NCI-H2081 (cell line): ENCODE measurements around the gene HDLBP.
A peak's percentile ranks its signal among the peaks of the same experiment; 100 is the strongest.

Experiments used
- DNase-seq, 2 experiments: peaks; one replicate each; lab custom pipeline; 2025; lab: John Stamatoyannopoulos, UW

HDLBP gene, protein sequence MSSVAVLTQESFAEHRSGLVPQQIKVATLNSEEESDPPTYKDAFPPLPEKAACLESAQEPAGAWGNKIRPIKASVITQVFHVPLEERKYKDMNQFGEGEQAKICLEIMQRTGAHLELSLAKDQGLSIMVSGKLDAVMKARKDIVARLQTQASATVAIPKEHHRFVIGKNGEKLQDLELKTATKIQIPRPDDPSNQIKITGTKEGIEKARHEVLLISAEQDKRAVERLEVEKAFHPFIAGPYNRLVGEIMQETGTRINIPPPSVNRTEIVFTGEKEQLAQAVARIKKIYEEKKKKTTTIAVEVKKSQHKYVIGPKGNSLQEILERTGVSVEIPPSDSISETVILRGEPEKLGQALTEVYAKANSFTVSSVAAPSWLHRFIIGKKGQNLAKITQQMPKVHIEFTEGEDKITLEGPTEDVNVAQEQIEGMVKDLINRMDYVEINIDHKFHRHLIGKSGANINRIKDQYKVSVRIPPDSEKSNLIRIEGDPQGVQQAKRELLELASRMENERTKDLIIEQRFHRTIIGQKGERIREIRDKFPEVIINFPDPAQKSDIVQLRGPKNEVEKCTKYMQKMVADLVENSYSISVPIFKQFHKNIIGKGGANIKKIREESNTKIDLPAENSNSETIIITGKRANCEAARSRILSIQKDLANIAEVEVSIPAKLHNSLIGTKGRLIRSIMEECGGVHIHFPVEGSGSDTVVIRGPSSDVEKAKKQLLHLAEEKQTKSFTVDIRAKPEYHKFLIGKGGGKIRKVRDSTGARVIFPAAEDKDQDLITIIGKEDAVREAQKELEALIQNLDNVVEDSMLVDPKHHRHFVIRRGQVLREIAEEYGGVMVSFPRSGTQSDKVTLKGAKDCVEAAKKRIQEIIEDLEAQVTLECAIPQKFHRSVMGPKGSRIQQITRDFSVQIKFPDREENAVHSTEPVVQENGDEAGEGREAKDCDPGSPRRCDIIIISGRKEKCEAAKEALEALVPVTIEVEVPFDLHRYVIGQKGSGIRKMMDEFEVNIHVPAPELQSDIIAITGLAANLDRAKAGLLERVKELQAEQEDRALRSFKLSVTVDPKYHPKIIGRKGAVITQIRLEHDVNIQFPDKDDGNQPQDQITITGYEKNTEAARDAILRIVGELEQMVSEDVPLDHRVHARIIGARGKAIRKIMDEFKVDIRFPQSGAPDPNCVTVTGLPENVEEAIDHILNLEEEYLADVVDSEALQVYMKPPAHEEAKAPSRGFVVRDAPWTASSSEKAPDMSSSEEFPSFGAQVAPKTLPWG (N-terminal part only)

DNA sequence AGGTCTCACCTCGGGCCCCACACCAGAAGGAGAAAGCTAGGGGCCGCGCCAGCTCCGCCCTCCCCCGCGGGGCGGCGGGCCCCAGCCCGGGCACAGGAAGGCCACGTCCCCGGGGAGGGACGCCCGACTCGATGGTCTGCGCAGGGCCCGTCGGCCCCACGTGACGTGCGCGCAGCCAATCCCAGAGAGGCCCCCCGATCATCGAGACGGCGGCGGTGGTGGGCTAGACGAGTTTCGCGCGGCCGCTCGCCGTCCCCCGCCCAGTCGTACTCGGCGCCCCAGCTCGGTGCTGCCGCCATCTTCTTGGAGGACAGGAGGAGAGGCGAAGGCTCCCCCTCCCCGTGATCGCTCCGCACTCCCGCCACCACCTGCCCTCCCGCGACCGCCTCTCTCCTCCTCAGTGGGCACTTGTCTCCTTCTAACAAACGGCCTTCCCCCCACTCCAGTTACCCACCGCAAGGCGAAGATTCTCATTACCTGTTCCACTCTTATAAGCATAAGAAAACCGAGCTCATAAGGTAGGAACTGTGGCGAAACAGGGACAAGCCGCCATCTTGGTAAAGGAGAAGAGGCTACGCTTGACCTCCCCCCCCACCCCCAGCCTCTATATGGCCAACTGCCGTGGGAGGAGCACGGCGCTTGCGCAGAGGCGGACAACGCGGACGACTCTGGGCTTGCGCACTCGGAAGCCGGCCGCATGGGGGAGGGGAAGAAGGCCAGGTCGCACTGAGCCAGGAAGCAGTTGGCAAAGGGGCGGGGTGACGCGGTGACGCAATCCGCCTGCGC, at the start of gene HDLBP:
TSS of gene HDLBP (minus strand) at position 580 of the 786 bp plus-strand sequence. CDS start 48,803 bp downstream, outside the sequence.
- peak; percentile 97 to 99 for DNase-seq

DNA sequence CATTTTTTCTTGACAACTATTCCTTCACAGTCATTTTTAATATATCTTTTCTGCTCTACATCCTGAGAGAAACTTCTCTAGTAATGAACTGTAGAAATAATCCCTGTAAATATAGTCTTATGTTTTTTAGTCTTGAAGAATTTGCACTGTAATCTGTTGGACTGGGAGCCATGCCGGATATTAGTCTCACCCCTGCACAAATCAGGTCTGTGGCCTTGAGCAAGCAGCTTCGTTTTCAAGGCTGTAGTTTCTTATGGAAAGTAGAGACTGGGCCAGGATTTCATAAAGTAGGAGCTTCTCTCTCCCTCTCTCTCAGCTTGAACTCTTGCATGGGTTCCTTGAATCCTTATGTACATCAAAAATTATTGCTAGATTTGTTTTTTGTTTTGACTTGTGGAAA, 49.3 kb upstream of the HDLBP start:
- no peak for DNase-seq

DNA sequence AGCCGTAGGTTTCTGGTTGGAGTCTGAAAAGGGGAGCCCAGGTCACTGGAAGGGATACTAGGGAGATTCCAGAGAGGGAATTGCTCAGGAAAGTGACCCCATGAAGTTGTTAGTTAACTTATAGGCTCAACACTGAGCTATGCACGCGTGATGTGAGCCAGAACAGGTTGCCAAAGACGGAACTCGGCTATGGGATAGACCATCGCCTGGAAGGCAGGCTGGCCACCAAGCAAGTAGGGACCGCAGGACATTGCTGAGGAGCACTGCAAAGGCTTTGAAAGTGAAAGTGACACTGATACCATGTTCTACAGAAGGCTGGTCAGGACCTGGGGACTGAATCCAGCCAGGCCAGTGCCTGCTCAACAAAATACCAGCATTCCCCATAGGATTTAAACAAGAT, 48.0 kb upstream of the HDLBP start:
- no peak for DNase-seq

DNA sequence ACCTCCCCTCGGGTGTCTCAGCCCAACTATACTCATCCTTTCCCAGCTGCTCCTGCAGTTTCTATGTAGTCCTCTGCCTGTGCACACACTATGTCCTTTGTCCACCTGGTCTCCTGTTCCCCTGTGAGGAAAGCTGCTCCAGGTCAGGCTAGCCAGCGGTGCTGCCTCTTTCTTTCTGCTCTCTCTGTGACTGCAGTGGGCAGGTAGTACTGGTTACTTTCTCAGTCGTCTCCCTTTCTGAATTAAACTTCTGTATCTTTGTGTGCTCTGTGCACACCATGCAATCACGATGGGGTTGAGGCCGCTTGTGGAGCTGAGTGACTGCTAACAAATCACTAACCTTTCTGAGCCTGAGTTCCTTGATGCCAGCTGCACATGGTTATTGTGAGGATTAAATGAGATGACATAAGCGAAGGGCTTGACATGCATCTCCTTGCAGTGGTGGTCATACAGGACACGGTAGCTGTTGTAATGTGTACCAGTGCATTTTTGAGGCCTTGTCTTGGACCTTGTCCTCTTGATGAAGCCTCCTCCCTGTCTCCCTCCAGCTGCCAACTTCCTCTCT, 44.1 kb upstream of the HDLBP start:
- DNase-seq, result no peak

DNA sequence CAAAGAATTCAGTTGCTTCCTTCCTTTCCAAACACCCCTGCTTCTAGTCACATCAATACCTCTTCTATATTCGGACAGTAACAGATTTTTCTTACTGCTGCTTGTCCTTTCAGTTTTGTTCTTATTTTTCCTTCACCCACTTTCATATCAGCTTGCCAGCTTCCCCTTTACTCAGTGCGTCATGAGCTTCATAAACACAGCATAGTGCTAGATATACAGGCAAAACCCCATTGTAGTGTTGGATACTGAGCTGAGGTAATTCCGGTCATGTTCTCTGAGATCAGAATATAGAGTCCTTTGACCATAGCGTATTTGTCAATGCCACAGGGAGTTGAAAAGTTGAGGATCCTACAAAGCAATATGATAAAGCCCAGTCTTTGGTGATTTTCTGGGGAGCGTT, 43.0 kb upstream of the HDLBP start:
- DNase-seq, result no peak

DNA sequence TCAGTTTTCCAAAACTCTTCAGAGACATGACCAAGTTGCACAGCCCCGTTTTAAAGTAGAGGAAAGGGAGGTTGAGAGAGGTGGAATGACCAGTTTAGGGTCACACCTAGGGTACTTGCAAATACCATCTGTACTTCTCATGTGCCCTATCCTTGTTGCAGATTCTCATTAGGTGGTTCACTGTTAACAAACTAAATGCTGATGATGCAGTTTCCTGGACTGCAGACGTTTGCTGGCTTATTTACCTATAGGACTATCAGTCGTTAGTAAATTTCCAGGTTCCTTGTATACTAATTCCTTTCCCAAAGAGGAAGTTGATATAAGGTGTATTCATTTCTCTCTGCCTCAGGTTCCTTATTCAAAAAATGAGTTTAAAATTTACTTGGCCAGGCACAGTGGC, 42.1 kb upstream of the HDLBP start:
- no peak for DNase-seq

DNA sequence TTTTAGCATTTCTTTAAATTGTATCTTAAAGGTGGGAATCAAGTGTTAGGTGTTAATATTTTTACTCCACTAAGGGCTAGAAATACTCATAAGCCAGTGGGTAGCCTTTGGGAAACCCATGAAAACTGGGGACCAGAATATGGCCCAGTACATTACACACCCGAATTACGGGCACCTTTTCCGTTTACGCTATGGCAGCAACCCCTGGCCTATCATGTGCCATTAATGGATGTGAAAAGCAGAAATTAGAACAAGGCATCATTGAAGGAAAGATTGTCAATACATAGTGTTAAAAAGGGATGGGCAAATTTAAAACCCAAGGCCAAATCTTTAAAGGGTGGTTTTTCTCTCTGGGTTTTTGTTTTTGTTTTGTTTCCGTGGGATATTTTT, 41.4 kb upstream of the HDLBP start:
- DNase-seq, result peak in 1 of 2 experiments; percentile 40

DNA sequence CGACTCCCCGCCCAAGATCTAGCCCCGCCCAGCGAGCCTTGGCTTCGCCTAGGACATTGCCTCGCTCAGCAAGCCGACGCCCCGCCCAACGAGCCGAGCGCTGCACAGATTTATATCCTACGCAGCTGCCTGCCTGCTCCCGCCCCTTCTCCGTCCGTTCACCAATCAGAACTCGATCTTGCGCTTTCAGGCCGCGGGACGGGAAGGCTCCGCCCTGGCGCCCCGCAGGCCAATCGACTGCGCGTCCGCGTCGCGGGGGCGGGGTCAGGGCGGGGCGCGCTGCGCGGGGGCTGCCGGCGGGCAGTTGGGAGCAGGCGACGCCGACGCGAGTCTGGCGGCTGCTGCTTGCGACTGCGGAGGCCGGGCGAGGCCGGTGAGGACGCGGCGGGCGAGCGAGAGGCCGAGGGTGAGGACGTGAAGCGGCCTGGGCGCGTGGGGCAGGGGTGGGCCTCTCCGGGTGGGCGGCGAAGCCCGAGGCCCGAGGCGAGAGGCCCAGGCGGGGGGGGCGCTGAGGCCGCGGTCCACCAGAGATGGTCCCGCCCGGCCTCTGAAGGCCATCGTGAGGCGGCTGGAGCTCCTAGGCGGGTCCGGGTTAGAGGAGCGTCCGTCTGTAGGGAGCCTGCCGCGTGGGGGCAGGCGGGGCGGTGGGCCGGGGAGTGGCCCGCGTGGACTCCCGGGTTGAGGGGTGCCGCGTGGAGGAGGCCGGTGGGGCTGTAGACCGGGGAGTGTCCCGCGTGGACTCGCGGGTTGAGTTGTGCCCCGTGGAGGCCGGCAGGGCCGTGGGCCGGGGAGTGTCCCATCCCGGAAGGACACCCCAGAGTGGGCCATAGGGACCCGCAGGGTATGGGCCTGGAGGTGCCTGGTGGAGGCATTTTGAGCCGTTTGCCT, 40.8 kb upstream of the HDLBP start, which contains the start of gene FARP2:
TSS of gene FARP2 (plus strand) at position 303 of the 888 bp plus-strand sequence. CDS start 16,823 bp downstream, outside the sequence.
- DNase-seq, result peak; percentile 97 to 98

DNA sequence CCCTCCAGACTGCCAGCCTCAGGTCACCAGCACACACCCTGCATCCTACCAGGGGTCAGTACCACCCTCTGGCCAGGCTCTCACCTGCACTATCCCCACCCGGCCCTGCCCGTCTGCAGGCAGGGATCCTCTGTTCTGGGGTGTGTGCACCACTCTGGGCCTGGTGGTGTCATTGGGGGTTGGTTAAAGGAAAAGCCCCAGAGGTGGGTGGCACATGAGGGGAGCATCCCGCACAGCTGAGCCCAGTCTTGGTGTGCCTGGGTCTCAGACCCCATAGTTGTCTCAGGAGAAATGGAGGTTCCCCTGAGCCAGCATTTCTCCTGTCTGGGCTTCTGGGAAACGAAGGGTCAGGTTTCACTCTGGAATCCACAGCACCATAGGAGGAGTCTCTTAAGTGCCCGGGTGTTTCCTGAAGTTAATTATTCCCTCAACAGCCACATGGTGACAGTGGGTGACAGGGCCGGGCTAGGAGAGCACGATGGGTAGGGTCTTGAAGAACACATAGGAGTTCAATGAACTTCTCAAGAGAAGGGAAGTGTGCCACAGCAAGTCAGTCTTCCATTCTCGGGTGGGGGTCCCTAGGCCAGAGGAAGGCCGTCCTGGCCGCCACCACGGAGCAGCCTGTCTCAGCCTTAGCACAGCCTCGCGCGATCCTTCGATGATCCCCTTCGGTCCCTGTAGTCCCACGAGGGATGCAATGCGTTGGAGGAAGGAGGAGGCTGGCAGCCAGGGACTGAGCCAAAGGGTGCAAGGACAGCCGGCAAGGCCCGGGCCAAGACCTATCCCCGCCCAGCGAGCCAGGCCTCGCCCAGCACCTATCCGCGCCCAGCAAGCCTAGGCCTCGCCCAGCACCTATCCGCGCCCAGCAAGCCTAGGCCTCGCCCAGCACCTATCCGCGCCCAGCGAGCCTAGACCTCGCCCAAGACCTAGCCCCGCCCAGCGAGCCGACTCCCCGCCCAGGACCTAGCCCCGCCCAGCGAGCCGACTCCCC, 39.5 kb upstream of the HDLBP start:
- peak; percentile 25 to 49 for DNase-seq

DNA sequence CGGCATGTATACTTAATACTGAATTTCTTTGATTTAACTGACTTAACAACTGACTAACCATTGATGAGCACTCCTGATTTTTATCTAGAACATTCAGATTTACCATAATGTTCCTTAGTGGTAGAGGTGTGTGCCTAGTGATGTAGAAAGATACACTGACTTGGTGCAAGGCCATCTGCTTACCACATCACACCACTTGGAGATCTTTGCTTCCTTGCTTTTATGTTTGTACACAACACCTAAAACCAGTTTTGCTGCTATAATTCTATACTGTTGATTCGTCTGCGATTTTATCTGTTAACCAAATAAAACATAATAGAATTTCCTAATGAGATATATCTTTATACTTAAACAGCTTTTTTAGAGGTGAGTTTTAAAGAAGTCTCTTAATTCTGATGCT, 36.8 kb upstream of the HDLBP start:
- no peak for DNase-seq

DNA sequence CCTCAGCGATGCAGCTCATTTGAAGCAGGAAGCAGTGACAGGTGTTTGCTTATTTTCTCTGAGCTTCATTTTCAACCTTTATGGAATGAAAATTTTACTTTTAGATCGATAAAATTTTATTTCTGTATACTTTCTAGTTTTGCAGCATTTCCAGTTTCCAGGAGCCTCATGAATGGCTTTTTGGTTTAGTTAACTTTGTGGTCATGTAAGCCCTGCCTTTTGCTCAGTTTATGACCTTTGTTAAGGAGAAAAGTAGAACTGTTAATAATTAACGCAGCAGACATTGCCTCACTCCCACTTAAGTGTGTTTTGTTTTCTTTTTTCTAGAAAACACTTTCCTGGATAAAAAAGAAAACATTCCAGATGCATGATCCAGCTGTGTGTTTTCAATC, 36.2 kb upstream of the HDLBP start:
- DNase-seq, result no peak

DNA sequence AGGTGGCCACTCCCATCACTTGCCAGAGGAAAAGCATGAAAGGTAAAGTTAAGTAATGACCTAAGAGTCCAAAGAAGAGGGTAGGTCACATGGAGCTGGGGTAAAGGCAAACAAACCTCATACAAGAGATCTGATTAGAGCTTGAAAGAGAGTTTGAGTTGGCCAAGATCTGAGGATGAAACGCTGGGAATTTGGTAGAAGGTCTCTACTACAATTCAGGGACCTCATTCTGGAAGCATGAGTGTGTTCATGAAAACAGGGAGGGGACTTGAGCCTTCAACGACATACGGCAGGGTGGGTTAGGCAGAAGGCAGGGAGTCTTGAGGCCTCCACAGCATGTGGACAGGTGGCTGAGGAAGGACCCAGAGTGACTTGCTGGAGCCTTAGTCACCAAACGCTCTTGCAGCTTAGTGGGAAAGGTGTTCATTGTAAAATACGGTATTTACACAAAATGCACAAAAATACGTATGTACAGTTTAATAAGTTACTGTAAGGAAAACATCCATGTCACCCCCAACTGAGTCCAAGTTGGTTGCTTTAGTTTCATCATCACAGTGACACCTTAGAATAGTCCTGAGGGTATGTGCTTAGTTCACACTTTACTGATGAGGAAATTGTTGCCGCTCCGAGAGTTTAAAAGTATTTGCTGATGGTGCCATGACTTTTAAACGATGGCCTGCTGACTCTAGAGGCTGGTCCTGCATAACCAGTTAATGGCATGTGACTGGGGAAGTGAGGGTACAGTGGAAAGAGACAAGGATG, 35.6 kb upstream of the HDLBP start:
- DNase-seq, result no peak

DNA sequence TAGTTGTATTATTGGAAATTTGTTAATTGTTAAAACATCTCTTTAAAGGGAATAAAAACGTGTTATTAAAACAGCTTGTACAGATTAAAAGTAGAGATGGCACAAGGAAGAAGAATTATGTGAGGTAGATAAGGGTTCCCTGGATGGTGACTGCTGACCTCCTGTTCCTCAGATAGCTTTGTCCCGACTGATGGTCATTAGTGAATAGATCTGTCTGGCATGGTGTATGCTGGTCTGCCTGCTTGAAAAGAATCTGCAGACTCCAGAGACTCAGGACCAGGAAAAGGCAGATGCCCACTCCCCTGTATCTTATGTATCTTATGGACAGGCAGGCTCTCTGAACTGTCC, 35.0 kb upstream of the HDLBP start:
- DNase-seq, result no peak

DNA sequence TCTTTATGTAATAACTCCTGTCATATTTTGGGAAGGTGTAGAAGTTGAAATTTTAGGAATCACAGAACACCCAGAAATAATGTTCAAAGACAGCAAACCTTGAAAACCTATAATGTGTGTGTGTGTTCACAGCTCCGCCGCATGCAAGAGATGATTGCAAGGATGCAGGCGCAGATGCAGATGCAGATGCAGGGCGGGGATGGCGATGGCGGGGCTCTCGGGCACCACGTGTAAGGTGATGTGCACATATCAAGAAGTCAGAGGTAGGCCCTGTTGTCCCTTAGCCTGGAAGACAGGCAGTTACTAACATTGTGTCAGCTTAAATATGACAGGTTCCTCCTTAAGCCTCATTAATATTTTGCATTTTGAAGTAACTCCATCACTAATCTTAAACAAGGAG, 34.5 kb upstream of the HDLBP start:
- DNase-seq, result no peak

DNA sequence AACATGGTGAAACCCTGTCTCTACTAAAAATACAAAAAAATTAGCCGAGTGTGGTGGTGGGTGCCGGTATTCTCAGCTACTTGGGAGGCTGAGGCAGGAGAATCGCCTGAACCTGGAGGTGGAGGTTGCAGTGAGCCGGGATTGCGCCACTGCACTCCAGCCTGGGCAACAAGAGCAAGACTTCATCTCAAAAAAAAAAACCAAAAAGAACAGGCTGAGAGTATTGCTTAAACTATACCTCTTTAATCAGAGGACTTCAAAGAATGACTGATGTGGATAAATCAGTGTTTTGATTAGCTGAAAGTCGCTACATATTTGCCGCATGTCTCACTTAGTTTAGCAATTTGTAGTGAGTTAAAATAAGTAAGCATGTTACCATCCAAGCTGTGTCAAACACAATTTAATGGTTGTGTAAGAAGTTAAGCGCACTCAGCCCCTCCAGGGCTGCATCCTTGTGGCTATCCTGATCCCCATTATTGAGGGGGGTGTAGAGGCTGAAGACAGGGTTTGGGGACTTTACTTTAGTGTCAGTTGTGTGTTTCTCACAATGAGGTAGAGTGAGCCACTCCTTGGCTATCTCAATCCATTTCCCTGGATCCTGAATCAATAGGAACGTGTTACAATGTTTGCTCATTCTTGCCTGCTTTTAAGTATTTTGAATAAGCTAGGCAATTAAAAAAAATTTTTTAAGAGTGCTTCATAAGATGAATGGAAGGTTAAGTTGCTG, 29.6 kb upstream of the HDLBP start:
- no peak for DNase-seq

DNA sequence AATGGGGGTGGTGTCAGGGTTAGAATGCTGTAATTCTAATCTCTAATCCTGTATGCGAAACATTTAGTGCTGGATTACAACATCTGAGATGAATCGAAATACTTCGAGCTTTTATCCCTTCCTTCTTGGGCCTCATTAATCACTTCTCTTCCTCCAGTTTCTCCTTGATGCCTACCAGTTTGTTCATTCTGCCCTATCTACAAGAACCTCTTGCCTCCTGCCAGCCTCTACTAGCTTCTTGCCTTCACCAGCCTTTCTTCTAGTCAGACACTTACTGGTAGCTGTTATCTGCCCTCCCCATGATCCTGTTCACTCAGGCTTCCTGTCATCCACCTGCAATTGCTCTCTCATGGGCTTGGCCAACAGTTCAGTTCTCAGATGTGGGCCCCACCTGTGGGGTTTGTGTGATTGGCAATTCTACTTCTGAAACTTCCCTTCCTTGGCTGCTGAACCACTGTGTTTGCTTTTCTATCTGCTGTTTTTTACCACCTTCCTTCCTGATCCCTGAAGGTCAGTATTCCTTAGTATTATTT, 25.2 kb upstream of the HDLBP start:
- DNase-seq, result no peak
